Subcutaneous adipose tissue (tissue), 4 donors: ENCODE data around the gene MAN1B1. TPM values are rescaled to one million over a fixed set of nuclear protein-coding genes. Genes with fewer than 3 reads are reported as not detected.

Experiments used
- small RNA-seq: library from RNA; depleted of rRNA; stranded (forward); fragments of <200 nt; gene quantifications from one replicate; pipeline ENCODE3, GENCODE V24; 2016
- total RNA-seq, 4 donors: library from RNA; depleted of rRNA; stranded (reverse); fragments of >200 nt; gene quantifications; one replicate each; pipeline ENCODE4 v1.1.0, GENCODE V29; 2016
- TF ChIP-seq, protein P1 (sequence below): fragments of 450-650 bp; IDR thresholded peaks from one replicate; pipeline ENCODE4 v1.5.1; 2016; ENCODE audit warnings: low read depth, mild to moderate bottlenecking, control low read depth, antibody characterized with exemption, moderate library complexity

The MAN1B1 gene
- total RNA-seq, 4 donors from 2014 or later: 19.1 to 61.9 (median 47.8) TPM

DNA sequence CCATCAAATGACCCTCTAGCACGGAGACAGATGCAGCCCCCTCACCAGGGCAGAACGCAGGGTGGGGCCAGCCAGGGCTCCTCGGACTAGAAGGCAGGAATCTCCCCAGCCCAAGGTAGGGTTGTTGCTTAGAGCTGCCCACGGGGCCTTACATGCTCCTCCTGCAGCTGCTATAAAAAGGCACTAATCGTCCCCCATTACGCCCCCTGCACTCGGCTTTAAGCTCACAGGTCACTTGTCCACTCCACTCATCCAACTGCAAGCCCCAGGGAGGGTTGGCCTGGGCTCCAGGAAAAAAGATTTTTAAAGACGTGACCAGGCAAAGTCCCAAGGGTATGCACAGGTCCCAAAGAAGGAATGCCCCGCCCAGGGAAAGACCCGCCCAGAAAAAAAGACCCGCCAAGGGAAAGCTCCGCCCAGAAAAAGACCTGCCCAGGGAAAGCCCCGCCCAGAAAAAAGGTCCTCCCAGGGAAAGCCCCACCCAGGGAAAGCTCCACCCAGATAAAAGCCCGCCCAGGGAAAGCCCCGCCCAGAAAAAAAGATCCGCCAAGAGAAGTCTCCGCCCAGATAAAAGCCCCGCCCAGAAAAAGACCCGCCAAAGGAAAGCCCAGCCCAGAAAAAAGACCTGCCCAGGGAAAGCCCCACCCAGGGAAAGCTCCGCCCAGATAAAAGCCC is 63.3 kb downstream of the MAN1B1 start:
- TF ChIP-seq, protein P1, sequence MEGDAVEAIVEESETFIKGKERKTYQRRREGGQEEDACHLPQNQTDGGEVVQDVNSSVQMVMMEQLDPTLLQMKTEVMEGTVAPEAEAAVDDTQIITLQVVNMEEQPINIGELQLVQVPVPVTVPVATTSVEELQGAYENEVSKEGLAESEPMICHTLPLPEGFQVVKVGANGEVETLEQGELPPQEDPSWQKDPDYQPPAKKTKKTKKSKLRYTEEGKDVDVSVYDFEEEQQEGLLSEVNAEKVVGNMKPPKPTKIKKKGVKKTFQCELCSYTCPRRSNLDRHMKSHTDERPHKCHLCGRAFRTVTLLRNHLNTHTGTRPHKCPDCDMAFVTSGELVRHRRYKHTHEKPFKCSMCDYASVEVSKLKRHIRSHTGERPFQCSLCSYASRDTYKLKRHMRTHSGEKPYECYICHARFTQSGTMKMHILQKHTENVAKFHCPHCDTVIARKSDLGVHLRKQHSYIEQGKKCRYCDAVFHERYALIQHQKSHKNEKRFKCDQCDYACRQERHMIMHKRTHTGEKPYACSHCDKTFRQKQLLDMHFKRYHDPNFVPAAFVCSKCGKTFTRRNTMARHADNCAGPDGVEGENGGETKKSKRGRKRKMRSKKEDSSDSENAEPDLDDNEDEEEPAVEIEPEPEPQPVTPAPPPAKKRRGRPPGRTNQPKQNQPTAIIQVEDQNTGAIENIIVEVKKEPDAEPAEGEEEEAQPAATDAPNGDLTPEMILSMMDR: no peak

DNA sequence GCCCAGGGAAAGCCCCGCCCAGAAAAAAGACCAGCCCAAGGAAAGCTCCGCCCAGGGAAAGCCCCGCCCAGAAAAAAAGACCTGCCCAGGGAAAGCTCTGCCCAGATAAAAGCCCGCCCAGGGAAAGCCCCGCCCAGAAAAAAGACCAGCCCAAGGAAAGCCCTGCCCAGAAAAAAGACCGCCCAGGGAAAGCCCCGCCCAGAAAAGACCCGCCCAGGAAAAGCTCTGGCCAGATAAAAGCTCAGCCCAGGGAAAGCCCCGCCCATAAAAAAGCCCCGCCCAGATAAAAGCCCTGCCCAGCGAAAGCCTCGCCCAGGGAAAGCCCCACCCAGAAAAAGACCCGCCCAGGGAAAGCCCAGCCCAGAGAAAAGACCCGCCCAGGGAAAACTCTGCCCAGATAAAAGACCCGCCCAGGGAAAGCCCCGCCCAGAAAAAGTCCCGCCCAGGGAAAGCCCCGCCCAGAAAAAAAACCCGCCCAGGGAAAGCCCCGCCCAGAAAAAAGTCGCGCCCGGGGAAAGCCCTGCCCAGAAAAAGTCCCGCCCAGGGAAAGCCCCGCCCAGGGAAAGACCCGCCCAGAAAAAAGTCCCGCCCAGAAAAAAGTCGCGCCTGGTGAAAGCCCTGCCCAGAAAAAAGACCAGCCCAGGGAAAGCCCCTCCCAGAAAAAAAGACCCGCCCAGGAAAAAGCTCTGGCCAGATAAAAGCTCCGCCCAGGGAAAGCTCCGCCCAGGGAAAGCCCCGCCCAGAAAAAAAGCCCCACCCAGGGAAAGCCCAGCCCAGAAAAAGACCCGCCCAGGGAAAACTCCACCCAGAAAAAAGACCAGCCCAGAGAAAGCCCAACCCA is 64.1 kb downstream of the MAN1B1 start:
- TF ChIP-seq, protein P1: no peak

DNA sequence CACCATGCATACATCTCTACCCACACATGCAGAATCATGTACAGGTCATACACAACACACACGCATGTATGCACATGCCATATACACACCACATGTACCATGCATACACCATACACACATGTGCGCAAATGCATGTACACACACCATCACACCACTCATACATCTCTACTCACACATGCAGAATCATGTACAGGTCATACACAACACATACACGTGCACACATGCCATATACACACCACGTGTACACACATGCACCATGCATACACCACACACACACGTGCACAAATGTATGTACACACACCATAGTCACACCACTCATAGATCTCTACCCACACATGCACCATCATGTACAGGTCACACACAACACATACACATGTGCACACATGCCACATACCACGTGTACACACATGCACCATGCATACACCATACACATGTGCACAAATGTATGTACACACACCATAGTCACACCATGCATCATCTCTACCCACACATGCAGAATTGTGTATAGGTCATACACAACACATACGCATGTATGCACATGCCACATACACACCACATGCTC is 66.1 kb downstream of the MAN1B1 start:
- TF ChIP-seq, protein P1: no peak

DNA sequence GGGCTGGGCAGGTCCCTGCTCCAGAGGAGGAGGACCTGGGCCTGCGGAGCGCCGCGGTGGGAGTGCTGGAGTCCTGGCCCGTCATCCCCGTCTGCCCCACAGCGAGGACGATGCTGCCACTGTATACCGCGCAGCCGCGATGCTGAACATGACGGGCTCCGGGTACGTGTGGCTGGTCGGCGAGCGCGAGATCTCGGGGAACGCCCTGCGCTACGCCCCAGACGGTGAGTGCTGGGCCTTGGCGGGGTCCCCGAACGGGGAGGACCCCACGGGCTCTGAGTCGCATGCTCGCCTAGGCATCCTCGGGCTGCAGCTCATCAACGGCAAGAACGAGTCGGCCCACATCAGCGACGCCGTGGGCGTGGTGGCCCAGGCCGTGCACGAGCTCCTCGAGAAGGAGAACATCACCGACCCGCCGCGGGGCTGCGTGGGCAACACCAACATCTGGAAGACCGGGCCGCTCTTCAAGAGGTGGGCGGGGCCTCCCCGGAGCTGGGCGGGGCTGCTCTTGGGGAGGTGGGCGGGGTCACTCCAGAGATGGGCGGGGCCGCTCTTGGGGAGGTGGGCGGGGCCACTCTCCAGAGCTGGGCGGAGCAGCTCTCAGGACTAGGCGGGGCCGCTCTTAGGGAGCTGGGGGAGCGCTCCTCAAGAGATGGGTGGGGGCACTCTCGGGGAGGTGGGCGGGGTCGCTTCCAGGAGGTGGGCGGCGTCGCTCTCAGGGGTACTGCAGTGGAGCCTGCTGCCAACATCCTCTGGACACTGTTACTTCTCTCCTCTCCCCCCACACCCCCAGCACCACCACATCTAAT is 70.0 kb downstream of the MAN1B1 start:
- TF ChIP-seq, protein P1: no peak

DNA sequence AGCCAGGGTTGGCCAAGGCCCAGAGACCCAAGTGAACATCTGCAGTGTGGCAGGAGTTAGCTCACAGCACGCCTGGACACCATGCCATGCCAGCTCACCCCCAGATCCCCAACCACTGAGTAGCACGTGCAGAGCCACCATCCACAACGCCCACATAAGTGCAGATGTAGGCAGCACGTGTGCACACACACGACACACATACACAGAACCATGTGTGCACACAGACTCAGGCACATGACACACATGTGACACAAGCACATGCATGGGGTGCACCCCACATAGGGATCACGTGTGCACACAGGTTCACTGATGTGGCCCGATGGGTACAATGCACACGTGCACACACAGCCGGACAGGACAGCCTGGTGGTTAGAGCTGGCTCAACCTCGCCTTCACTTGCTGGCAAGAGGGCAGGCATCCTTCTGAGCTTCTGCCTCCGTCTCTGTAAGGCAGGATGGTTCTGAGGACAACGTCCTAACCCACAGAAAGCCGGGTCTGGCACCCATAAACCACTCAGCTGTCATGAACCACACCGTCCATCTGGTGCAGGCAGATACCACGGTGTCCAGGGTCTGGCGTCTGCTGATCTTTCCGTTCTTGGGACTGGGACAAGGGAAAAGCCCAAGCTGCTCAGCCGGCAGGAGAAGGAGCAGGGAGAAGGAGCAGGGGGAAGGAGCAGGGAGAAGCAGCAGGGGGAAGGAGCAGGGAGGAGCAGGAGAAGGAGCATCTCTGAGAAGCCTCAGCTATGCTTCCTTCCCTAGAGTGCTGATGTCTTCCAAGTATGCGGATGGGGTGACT is 71.0 kb downstream of the MAN1B1 start:
- TF ChIP-seq, protein P1: no peak

DNA sequence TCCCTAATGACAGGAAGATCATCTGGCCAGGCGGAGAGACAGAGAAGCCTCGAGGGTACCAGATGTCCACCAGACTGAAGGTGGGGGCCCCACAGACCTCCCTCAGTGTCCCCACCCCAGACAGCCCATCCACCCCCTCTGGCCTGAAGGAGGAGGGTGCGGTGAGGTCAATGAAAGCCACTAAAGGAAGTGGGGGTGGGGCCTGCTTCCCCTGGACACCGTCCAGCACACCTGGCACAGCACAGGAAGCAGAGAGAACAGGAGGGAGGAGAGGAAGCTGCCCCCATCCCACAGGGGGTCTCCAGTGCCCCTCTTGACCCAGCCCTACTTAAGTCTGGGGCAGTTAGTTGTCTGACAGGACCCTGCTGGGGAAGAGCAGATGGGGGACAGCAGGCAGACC is 71.8 kb downstream of the MAN1B1 start:
- TF ChIP-seq, protein P1: no peak

Small RNA genes lying within 50 kb of the gene (small RNA-seq; reads per million reads assigned to genes)
- gene RF00153: not detected

Other genes with a start within 250 kb of the MAN1B1 start
- gene AJM1, start 244.5 kb upstream of the MAN1B1 start, total RNA-seq: 1 to 10 TPM in 1 of 4 donors, under 1 TPM in 3; 0.33 to 3.0 (median 0.48) TPM
- gene PHPT1, start 237.6 kb upstream of the MAN1B1 start, total RNA-seq: 10 to 100 TPM; 31.8 to 56.6 (median 45.7) TPM
- 1 to 10 TPM in 2 of 4 donors, under 1 TPM in 1, not detected in 1; 0.68 to 1.5 (median 1.1) TPM for gene MAMDC4, start 234.6 kb upstream of the MAN1B1 start, total RNA-seq
- 100 to 1,000 TPM; 187 to 332 (median 293) TPM for gene EDF1, start 220.7 kb upstream of the MAN1B1 start, total RNA-seq
- 1 to 10 TPM; 2.9 to 7.7 (median 6.1) TPM for gene TRAF2, start 200.5 kb upstream of the MAN1B1 start, total RNA-seq
- 100 to 1,000 TPM in 3 of 4 donors, 10 to 100 TPM in 1; 87.9 to 363 (median 126) TPM for gene FBXW5, start 142.2 kb upstream of the MAN1B1 start, total RNA-seq
- 1 to 10 TPM in 1 of 4 donors, not detected in 3; 2.6 TPM for gene C8G, start 141.7 kb upstream of the MAN1B1 start, total RNA-seq
- gene LCN12, start 134.7 kb upstream of the MAN1B1 start, total RNA-seq: not detected
- gene PTGDS, start 109.5 kb upstream of the MAN1B1 start, total RNA-seq: 10 to 100 TPM; 15.5 to 57.3 (median 26.8) TPM
- gene LCNL1, start 104.0 kb upstream of the MAN1B1 start, total RNA-seq: not detected
- 10 to 100 TPM in 3 of 4 donors, 1 to 10 TPM in 1; 5.1 to 30.6 (median 26.9) TPM for gene PAXX, start 94.6 kb upstream of the MAN1B1 start, total RNA-seq
- gene CLIC3, start 90.4 kb upstream of the MAN1B1 start, total RNA-seq: 1 to 10 TPM in 2 of 4 donors, not detected in 2; 1.8 to 2.2 TPM
- 10 to 100 TPM; 13.5 to 58.6 (median 19.3) TPM for gene ABCA2, start 58.7 kb upstream of the MAN1B1 start, total RNA-seq
- gene FUT7, start 54.9 kb upstream of the MAN1B1 start, total RNA-seq: under 1 TPM in 2 of 4 donors, not detected in 2; 0.22 to 0.34 TPM
- 10 to 100 TPM; 17.5 to 61.6 (median 29.8) TPM for gene NPDC1, start 40.8 kb upstream of the MAN1B1 start, total RNA-seq
- gene ENTPD2, start 32.9 kb upstream of the MAN1B1 start, total RNA-seq: not detected
- gene SAPCD2, start 16.4 kb upstream of the MAN1B1 start, total RNA-seq: under 1 TPM in 3 of 4 donors, not detected in 1; 0.19 to 0.66 (median 0.51) TPM
- gene UAP1L1, start 9.5 kb upstream of the MAN1B1 start, total RNA-seq: 10 to 100 TPM in 3 of 4 donors, 1 to 10 TPM in 1; 6.7 to 14.8 (median 11.2) TPM
- 100 to 1,000 TPM in 3 of 4 donors, 10 to 100 TPM in 1; 57.4 to 135 (median 117) TPM for gene DPP7, start 27.7 kb downstream of the MAN1B1 start, total RNA-seq
- not detected for gene GRIN1, start 52.2 kb downstream of the MAN1B1 start, total RNA-seq
- gene LRRC26, start 83.1 kb downstream of the MAN1B1 start, total RNA-seq: not detected
- gene TMEM210, start 85.1 kb downstream of the MAN1B1 start, total RNA-seq: not detected
- 10 to 100 TPM; 11.6 to 53.1 (median 22.6) TPM for gene ANAPC2, start 101.6 kb downstream of the MAN1B1 start, total RNA-seq
- 10 to 100 TPM; 26.7 to 69.3 (median 55.8) TPM for gene SSNA1, start 101.7 kb downstream of the MAN1B1 start, total RNA-seq
- 10 to 100 TPM in 1 of 4 donors, 1 to 10 TPM in 3; 1.8 to 10.5 (median 4.9) TPM for gene TPRN, start 113.8 kb downstream of the MAN1B1 start, total RNA-seq
- 10 to 100 TPM; 19.9 to 29.7 (median 22.7) TPM for gene TMEM203, start 118.7 kb downstream of the MAN1B1 start, total RNA-seq
- gene NDOR1, start 118.7 kb downstream of the MAN1B1 start, total RNA-seq: 1 to 10 TPM; 2.6 to 6.2 (median 3.7) TPM
- 1 to 10 TPM in 2 of 4 donors, under 1 TPM in 1, not detected in 1; 0.88 to 2.4 (median 1.9) TPM for gene RNF208, start 135.3 kb downstream of the MAN1B1 start, total RNA-seq
- gene CYSRT1, start 138.2 kb downstream of the MAN1B1 start, total RNA-seq: under 1 TPM in 1 of 4 donors, not detected in 3; 0.34 TPM
- gene RNF224, start 140.5 kb downstream of the MAN1B1 start, total RNA-seq: not detected
- not detected for gene SLC34A3, start 143.9 kb downstream of the MAN1B1 start, total RNA-seq
- 100 to 1,000 TPM in 2 of 4 donors, 10 to 100 TPM in 2; 92.0 to 213 (median 150) TPM for gene TUBB4B, start 154.3 kb downstream of the MAN1B1 start, total RNA-seq
- gene STPG3, start 164.3 kb downstream of the MAN1B1 start, total RNA-seq: not detected
- 10 to 100 TPM; 19.4 to 37.0 (median 30.8) TPM for gene NELFB, start 168.3 kb downstream of the MAN1B1 start, total RNA-seq
- gene TOR4A, start 190.7 kb downstream of the MAN1B1 start, total RNA-seq: 1 to 10 TPM; 3.3 to 9.0 (median 6.6) TPM
- gene NRARP, start 215.3 kb downstream of the MAN1B1 start, total RNA-seq: 10 to 100 TPM in 1 of 4 donors, 1 to 10 TPM in 2, under 1 TPM in 1; 0.51 to 11.5 (median 2.9) TPM